Endothelial cell of umbilical vein (primary cell): Measurements from ENCODE around the gene PDE7B. TPM values are rescaled to one million over a fixed set of nuclear protein-coding genes. Genes with fewer than 3 reads are reported as not detected.

Experiments
- BruUV-seq: library from RNA; stranded (reverse); fragments of 400-500 nt; replicated peaks from 2 replicates; lab custom pipeline; 2021; lab: Mats Ljungman, UMichigan
- CTCF ChIA-PET: fragments of 300-600, 350-600 bp; sonication (Branson Sonifier 250); formaldehyde crosslinking; loops from one replicate; lab custom pipeline; 2021; ENCODE audit warnings: antibody characterized with exemption, inconsistent platforms; lab: Charles Lee
- POLR2A ChIA-PET: fragments of 300-600, 350-600 bp; sonication (Branson Sonifier 250); formaldehyde crosslinking; loops from one replicate; lab custom pipeline; 2021; ENCODE audit warnings: antibody characterized with exemption, inconsistent platforms; lab: Charles Lee
- DNase-seq: peaks from one replicate; pipeline ENCODE4 v3.0.0-alpha.2; 2011; ENCODE audit warnings: low read depth, low spot score
- FAIRE-seq: peaks from 2 replicates; lab custom pipeline; 2011; peaks lifted over from hg19 to GRCh38; lab: Jason Lieb, UNC
- H2AFZ ChIP-seq: 2 replicates; pipeline ENCODE4 v1.6.0; 2012; ENCODE audit warnings: low read depth, low read length, control low read depth, inconsistent platforms
- H3K27ac ChIP-seq: 2 replicates; pipeline ENCODE4 v1.5.1; 2011; ENCODE audit warnings: low read depth, mild to moderate bottlenecking, control low read depth, low read length, moderate library complexity; ENCODE audit not compliant: insufficient read depth
- H3K27me3 ChIP-seq, 2 experiments: 2 replicates each; pipeline versions ENCODE4 v1.6.0 to v1.6.1; 2011; ENCODE audit warnings: low read length in 2 of 2, mixed read lengths in 1 of 2; ENCODE audit not compliant: control insufficient read depth in 2 of 2, insufficient read depth in 2 of 2
- H3K36me3 ChIP-seq, 2 experiments: 2 replicates in 1 of 2; 3 replicates in 1 of 2; pipeline ENCODE4 v1.5.1; 2011; ENCODE audit warnings: low read length in 2 of 2, mild to moderate bottlenecking in 1 of 2, moderate library complexity in 1 of 2; ENCODE audit not compliant: control insufficient read depth in 2 of 2, insufficient read depth in 2 of 2; ENCODE audit errors: extremely low read depth in 1 of 2
- H3K4me1 ChIP-seq: 3 replicates; pipeline ENCODE4 v1.5.1; 2011; ENCODE audit warnings: mild to moderate bottlenecking, low read length; ENCODE audit not compliant: control insufficient read depth, insufficient read depth; ENCODE audit errors: extremely low read depth
- H3K4me2 ChIP-seq: 2 replicates; pipeline ENCODE4 v1.6.1; 2011; ENCODE audit warnings: low read length, control low read depth, mixed read lengths; ENCODE audit not compliant: insufficient read depth
- H3K4me3 ChIP-seq, 3 experiments: fragments of 200-600 bp in 1 of 3; sonication (generic), shearing (Covaris generic) in 1 of 3; replicated peaks in 1 of 3; 2 replicates each; pipeline ENCODE4 v1.5.1; 2011 to 2016; ENCODE audit warnings: control low read depth in 3 of 3, low read length in 3 of 3, mild to moderate bottlenecking in 2 of 3, inconsistent platforms in 1 of 3, low read depth in 1 of 3, moderate library complexity in 1 of 3; ENCODE audit not compliant: insufficient read depth in 1 of 3
- H3K79me2 ChIP-seq: 2 replicates; pipeline ENCODE4 v1.6.0; 2012; ENCODE audit warnings: low read length, inconsistent platforms; ENCODE audit not compliant: control insufficient read depth, insufficient read depth
- H3K9ac ChIP-seq: replicated peaks from 2 replicates; pipeline ENCODE3; 2011; ENCODE audit warnings: low read length, control low read depth; ENCODE audit not compliant: insufficient read depth; ENCODE audit errors: extremely low read depth
- H3K9me1 ChIP-seq: replicated peaks from 3 replicates; pipeline ENCODE4 v1.6.0; 2011; ENCODE audit warnings: mild to moderate bottlenecking, low read length; ENCODE audit not compliant: control insufficient read depth, insufficient read depth; ENCODE audit errors: extremely low read depth
- H3K9me3 ChIP-seq: replicated peaks from 2 replicates; pipeline ENCODE4 v1.5.1; 2012; ENCODE audit warnings: low read length, inconsistent platforms; ENCODE audit not compliant: control insufficient read depth, insufficient read depth
- H4K20me1 ChIP-seq: replicated peaks from 2 replicates; pipeline ENCODE3; 2011; ENCODE audit warnings: mild to moderate bottlenecking, low read length; ENCODE audit not compliant: control insufficient read depth, insufficient read depth; ENCODE audit errors: extremely low read depth
- EZH2 ChIP-seq: IDR thresholded peaks from 2 replicates; pipeline ENCODE4 v1.6.1; 2012; ENCODE audit warnings: borderline replicate concordance, low read depth, mild to moderate bottlenecking, moderate library complexity, low read length, inconsistent platforms; ENCODE audit not compliant: severe bottlenecking
- FOS ChIP-seq: IDR thresholded peaks from 2 replicates; pipeline ENCODE4 v1.6.1; 2011; ENCODE audit warnings: mild to moderate bottlenecking, low read length, moderate library complexity, borderline replicate concordance; ENCODE audit not compliant: insufficient read depth
- GATA2 ChIP-seq: IDR thresholded peaks from 2 replicates; pipeline ENCODE4 v1.7.0; 2011; ENCODE audit warnings: low read depth, mild to moderate bottlenecking, moderate library complexity, mixed read lengths, low read length; ENCODE audit not compliant: insufficient read length, insufficient read depth
- JUN ChIP-seq: IDR thresholded peaks from 2 replicates; pipeline ENCODE4 v1.6.1; 2011; ENCODE audit warnings: borderline replicate concordance, low read depth; ENCODE audit not compliant: insufficient read length, insufficient read depth
- POLR2A ChIP-seq: IDR thresholded peaks from 2 replicates; pipeline ENCODE4 v1.6.1; 2012; ENCODE audit warnings: low read depth, mild to moderate bottlenecking, control low read depth, low read length
- POLR2AphosphoS5 ChIP-seq: IDR thresholded peaks from 2 replicates; pipeline ENCODE4 v1.6.1; 2012; ENCODE audit warnings: low read depth, mild to moderate bottlenecking, control low read depth, low read length, moderate library complexity; ENCODE audit not compliant: insufficient read depth
- dilution Hi-C: fragments of 300-500 bp; cut with MboI; formaldehyde crosslinking; loops from one replicate; pipeline ENCODE4 v1.15.0; 2019; ENCODE audit warnings: low sequenced_read_pairs; ENCODE audit not compliant: extremely low pct_ligation_motif_present
- intact Hi-C: fragments of 100-400 bp; cut with micrococcal nuclease; formaldehyde crosslinking; loops from one replicate; pipeline ENCODE4 v1.10.0; 2022
- polyA plus RNA-seq, 4 experiments: library from polyadenylated mRNA; depleted of rRNA in 3 of 4; stranded (reverse) in 3 of 4; unstranded in 1 of 4; fragments of >200 nt; gene quantifications; 2 replicates each; pipeline versions ENCODE4 v1.2.1 to v1.2.3, GENCODE V29; 2011 to 2012; ENCODE audit warnings: missing spikeins in 1 of 4
- total RNA-seq: library from RNA; stranded (reverse); gene quantifications from 2 replicates; pipeline ENCODE4 v1.2.3, GENCODE V29; 2021
- TF ChIP-seq, protein P1 (sequence below): IDR thresholded peaks from 2 replicates; pipeline ENCODE4 v1.6.1; 2011; ENCODE audit not compliant: insufficient read depth, insufficient read length
- TF ChIP-seq, protein P2 (sequence below), 2 donors: IDR thresholded peaks; 1 replicate in 1 of 2; 2 replicates in 1 of 2; pipeline ENCODE4 v1.5.1; 2011; ENCODE audit warnings: low read length in 2 of 2, mild to moderate bottlenecking in 2 of 2, moderate library complexity in 2 of 2, control low read depth in 1 of 2, inconsistent platforms in 1 of 2, low read depth in 1 of 2; ENCODE audit not compliant: insufficient read depth in 1 of 2; ENCODE audit errors: extremely low read depth in 1 of 2

PDE7B gene
- total and polyA plus RNA-seq, 2 donors (not counting 3 experiments of a cell fraction or from before 2014, with no cell fraction given) = 20.6 to 25.1 TPM

DNA sequence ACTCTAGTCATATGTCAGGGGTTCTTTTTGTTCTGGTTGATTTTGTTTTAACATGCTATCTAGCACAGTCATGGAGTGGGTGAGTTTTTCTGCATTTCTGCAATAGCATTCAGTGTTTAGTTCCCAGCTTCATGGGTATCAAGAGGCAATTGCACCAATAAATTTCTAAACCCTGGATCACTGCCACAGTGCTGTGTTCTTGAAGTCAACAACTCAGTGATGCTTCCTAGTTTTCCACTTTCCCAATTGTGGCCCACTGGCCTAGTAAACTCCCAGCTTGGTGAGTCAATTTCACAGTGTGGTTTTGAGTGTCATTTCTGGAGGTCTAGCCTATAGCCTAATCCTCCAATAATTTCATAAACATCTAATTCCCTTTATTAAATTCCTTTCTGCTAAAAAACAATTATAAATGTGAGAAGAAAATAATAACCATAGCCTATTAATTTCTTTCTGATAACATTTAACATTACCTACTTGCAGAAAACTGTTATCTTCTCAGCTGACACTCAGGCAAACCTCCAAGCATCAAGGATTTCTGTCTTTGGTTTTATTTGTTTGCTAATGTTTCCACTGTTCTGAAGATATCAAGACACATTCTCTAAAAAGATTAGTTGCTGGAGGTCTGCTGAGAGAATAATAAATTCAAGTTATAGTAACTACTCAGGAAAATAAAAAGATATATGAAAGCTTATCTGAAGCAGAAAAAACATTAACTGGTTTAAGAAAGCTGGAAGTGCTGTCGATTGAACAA, 89.9 kb downstream of the PDE7B start:
- no peaks in the 10 kb centered on the region for H3K27me3 ChIP-seq
- no peak for TF ChIP-seq POLR2A
- no peak for TF ChIP-seq JUN
- TF ChIP-seq, protein P1, sequence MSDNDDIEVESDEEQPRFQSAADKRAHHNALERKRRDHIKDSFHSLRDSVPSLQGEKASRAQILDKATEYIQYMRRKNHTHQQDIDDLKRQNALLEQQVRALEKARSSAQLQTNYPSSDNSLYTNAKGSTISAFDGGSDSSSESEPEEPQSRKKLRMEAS = no peak
- no peak for TF ChIP-seq FOS
- DNase-seq (no peak), FAIRE-seq (no peak)
- H3K9me3 ChIP-seq = no peaks in the 10 kb centered on the region
- no peaks in the 10 kb centered on the region for H3K36me3 ChIP-seq
- H4K20me1 ChIP-seq = no peaks in the 10 kb centered on the region
- POLR2A ChIA-PET = no interaction called here
- no peaks in the 10 kb centered on the region for H3K79me2 ChIP-seq
- intact Hi-C loops (no loop called here), dilution Hi-C loops (no loop called here)
- no peak overlapping the region for H3K9ac ChIP-seq
- no peak overlapping the region for H2AFZ ChIP-seq
- no peak overlapping the region for H3K27ac ChIP-seq
- no peaks in the 10 kb centered on the region for H3K9me1 ChIP-seq
- no peak overlapping the region for H3K4me3 ChIP-seq
- no peak overlapping the region for H3K4me2 ChIP-seq
- no TSS peak for BruUV-seq
- H3K4me1 ChIP-seq = peaks cover 2% of the 10 kb centered on the region
- CTCF ChIA-PET = interaction anchor here (0.7 to 1.5 kb wide), 6 partner anchors 11 to 97 kb away, joined by 3 to 4 read pairs (median 3); no protein-coding TSS in a partner anchor

DNA sequence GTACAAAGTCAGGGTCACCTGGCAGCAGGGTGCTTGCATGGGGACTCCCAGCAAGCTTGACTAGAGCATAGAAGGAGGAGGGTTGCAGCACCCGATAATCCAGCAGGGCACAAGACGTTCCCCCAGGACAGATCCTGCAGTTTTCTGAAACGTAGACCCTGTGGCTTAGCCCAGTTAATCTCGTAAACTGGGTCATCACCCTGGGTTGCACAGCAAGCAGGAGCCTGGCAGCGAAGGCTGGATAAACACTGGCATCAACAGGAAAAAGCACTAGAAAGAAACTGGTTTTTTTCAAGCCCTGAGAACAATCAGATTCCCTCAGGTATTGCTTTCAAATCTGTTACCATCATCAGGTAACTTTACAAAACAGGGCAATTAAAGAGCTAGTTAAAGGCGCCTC, 92.6 kb downstream of the PDE7B start:
- no peak overlapping the region for H3K9ac ChIP-seq
- TF ChIP-seq POLR2AphosphoS5 = no peak
- TF ChIP-seq, protein P2, sequence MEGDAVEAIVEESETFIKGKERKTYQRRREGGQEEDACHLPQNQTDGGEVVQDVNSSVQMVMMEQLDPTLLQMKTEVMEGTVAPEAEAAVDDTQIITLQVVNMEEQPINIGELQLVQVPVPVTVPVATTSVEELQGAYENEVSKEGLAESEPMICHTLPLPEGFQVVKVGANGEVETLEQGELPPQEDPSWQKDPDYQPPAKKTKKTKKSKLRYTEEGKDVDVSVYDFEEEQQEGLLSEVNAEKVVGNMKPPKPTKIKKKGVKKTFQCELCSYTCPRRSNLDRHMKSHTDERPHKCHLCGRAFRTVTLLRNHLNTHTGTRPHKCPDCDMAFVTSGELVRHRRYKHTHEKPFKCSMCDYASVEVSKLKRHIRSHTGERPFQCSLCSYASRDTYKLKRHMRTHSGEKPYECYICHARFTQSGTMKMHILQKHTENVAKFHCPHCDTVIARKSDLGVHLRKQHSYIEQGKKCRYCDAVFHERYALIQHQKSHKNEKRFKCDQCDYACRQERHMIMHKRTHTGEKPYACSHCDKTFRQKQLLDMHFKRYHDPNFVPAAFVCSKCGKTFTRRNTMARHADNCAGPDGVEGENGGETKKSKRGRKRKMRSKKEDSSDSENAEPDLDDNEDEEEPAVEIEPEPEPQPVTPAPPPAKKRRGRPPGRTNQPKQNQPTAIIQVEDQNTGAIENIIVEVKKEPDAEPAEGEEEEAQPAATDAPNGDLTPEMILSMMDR (IDR thresholded peaks at IDR 0.05; ENCODE audit: extremely low read depth in 1 of 2, insufficient read depth in 1 of 2, low read depth in 1 of 2, low read length in 2 of 2) = no peak
- no peak for TF ChIP-seq EZH2
- TF ChIP-seq FOS = no peak
- no peak for TF ChIP-seq GATA2
- TF ChIP-seq, protein P1 = no peak
- H3K4me2 ChIP-seq = no peak overlapping the region
- no peaks in the 10 kb centered on the region for H3K27me3 ChIP-seq
- no peak overlapping the region for H3K27ac ChIP-seq
- no peak for DNase-seq
- no peak overlapping the region for H3K4me3 ChIP-seq
- BruUV-seq = no TSS peak
- H3K9me3 ChIP-seq = no peaks in the 10 kb centered on the region
- H3K4me1 ChIP-seq = peaks cover 11% of the 10 kb centered on the region
- no peaks in the 10 kb centered on the region for H3K79me2 ChIP-seq
- ChIA-PET CTCF (interaction anchor here (1.4 kb wide), 2 partner anchors 88 to 282 kb away, joined by 3 to 4 read pairs; no protein-coding TSS in a partner anchor), POLR2A (no interaction called here)
- H4K20me1 ChIP-seq = no peaks in the 10 kb centered on the region
- no peak for FAIRE-seq
- H3K9me1 ChIP-seq = no peaks in the 10 kb centered on the region
- intact Hi-C loops (no loop called here), dilution Hi-C loops (no loop called here)
- no peak overlapping the region for H2AFZ ChIP-seq
- no peaks in the 10 kb centered on the region for H3K36me3 ChIP-seq
